HFF-Myc (cell line): ENCODE data around the gene DDX28.
A peak's percentile ranks its signal among the peaks of the same experiment; 100 is the strongest.

Experiments used
- DNase-seq: peaks from one replicate; pipeline ENCODE4 v3.0.0-alpha.2; 2011; ENCODE audit warnings: low read depth; ENCODE audit errors: extremely low read depth
- H3K4me3 ChIP-seq: replicated peaks from 2 replicates; pipeline ENCODE4 v1.5.1; 2011; ENCODE audit warnings: low read depth, mild to moderate bottlenecking, control low read depth, low read length
- TF ChIP-seq, protein P1 (sequence below): IDR thresholded peaks from 2 replicates; pipeline ENCODE4 v1.5.1; 2012; ENCODE audit warnings: mild to moderate bottlenecking, low read depth, low read length, control low read depth; ENCODE audit errors: missing control alignments

The DDX28 gene

DNA sequence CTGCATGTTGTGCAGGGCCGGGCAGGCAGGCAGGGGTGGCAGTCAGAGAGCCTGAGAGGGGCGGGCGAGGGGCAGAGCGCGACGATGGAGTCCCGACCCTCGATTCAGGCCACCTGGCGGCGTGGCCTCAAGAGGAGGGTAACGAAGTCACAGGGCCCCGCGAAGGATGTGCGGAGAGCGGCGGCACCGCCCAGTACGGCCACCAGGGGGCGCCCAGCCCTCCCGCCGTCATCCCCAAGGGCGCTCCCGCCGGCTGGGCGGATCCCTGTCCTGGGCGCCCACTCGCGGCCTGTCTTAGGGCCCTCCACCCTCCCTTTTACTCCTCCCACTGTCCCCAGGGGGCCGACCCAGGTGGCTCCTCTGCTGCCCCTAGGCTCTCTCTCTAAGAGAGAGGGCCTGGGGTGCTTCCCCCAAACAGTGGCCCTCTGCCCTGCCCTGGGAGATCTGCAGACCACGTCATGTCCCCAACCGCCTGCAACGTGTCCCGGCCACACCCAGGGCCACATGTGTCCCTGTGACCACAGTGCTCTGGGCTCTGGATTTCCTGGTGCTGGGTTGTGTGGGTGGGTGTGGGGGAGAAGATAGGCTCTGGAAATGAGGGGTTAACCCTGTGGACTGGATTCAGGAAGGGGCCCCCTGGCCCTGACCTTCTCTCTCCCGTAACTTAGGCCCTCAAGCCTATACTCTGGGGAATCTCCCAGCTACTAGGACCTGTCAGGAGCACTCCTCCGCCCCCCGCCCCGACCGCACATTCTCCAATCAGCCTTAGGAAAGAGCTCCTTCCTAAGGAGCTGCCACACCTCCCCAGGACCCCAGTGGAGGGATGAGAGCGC, 29.6 kb downstream of the DDX28 start:
- DNase-seq, result no peak
- no peak overlapping the region for H3K4me3 ChIP-seq
- TF ChIP-seq, protein P1, sequence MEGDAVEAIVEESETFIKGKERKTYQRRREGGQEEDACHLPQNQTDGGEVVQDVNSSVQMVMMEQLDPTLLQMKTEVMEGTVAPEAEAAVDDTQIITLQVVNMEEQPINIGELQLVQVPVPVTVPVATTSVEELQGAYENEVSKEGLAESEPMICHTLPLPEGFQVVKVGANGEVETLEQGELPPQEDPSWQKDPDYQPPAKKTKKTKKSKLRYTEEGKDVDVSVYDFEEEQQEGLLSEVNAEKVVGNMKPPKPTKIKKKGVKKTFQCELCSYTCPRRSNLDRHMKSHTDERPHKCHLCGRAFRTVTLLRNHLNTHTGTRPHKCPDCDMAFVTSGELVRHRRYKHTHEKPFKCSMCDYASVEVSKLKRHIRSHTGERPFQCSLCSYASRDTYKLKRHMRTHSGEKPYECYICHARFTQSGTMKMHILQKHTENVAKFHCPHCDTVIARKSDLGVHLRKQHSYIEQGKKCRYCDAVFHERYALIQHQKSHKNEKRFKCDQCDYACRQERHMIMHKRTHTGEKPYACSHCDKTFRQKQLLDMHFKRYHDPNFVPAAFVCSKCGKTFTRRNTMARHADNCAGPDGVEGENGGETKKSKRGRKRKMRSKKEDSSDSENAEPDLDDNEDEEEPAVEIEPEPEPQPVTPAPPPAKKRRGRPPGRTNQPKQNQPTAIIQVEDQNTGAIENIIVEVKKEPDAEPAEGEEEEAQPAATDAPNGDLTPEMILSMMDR, result peak; percentile 91

DNA sequence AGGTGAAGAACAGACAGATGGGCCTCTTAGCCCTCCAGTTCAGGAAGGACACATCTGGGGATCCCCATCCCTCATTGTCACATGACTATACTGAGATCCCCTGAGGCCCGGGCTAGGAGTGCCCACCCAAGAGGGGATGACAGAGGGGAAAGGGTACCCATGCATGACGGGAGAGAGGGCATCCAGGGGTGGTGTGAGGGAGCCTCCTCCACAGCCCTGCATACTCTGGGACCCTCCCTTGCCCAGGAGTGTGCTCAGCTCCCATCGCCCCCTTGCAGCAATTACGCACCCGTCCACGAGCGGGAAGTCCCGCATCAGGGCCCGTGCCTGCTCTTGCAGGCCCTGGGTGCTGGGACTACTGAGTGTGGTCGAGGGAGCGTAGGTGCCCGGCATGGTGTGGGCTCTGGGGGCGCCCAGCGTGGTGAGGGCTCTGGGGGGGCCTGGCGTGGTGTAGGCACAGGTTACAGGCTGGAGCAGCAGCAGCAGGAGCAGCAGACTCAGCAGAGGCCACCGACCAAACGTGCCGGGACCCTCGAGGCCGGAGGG, 30.3 kb downstream of the DDX28 start:
- H3K4me3 ChIP-seq, result no peak overlapping the region
- TF ChIP-seq, protein P1, result no peak

DNA sequence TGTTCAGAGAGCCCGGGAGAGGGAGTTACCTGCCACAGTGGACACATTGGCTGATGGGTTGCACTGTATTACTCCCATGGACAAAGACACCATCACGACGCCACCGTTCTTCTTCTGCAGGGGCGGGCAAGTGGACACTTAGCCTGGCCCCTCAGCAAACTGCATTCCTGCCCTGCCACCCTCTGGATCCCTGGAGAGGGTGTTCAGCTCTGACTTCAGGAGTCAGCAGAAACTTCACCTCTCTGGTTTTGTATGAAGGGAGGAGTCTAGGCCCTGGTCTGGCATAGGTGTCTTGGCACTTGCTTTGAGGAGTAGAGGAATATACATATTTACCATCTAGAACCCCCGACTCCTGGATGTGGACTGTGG, 33.0 kb downstream of the DDX28 start:
- no peak for DNase-seq
- TF ChIP-seq, protein P1, result no peak

More for the DNA sequence above, 30.3 kb downstream of the DDX28 start:
- no peak for DNase-seq

DNA sequence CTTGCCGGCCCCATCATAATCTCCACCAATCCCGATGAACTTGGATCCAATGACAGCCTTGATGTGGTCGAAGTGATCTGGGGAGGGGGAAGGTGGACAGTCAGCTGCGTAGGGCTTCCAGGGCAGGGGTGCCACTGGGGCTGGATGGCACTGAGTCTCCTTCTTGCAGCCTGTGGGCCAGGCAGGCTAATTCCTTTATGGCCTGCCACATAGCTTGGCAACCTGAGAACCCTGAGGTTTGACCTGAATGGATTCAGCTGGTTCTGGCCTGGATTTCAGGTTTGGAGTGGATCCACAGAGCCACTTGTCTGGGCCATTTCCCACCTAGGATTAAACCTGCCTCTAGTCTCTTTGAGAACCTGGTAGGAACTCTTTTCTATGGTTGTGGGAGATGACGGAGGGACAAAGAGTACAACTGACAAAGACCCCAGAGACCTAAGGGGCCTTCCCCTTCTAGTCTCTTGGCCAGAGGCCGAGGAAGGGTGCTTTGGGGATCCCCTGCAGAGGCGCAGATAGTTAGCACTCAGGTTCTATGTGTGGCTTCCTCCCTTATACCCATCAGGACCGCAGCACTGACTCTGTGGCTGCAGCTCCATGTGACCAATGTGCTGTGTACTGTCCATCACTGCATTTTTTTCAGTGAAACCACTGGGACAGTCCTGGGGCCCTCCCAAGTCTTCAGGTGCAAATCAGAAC, 33.6 kb downstream of the DDX28 start:
- DNase-seq, result no peak
- H3K4me3 ChIP-seq, result no peak overlapping the region
- TF ChIP-seq, protein P1, result no peak

More for the DNA sequence above, 33.0 kb downstream of the DDX28 start:
- H3K4me3 ChIP-seq, result no peak overlapping the region

DNA sequence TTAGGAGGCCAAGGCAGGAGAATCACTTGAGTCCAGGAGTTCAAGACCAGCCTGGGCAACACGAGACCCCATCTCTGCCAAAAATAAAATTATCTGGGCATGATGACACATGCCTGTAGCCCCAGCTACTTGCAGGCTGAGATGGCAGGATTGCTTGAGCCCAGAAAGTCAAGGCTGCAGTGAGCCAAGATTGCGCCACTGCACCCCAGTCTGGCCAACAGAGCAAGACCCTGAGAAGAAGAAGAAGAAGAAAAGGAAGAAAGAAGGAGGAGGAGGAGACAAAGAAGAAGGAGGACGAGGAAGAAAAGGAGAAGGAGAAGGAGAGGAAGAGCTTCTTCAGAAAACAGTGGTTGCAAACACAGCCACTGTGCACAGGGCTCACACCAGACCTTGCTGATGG, 34.4 kb downstream of the DDX28 start:
- TF ChIP-seq, protein P1, result no peak
- no peak overlapping the region for H3K4me3 ChIP-seq
- no peak for DNase-seq

DNA sequence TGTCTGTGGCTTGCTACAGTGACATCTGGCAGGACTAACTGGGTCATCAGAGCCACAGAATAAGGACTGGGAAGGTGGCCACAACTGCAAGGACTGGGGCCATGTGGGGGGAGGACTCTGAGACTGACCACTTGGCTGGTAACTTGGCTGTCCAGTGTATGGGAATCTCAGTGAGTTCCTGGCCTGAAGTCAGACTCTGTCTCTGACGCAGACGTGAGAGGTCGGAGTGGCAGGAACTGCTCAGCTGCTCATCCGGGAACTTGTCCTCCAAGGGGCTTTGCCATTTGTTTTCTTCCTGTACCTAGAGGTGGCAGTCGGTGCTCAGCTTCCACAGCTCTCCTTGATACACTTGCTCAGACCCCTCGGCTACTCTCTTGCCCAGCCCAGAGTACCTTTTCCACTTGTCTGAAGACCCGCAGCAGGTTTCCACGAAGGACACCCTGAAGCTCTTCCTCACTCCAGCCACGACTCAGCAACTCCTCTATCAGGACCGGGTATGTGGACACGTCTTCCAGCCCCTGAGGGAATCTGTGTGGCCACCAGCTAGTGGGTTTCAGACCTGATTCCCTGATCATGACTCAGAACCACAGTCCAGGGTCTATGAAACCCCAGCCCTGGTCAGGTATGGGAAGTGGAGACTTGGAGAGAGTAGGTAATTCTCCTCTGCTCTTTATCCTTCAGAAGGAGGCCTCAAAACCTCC, 35.4 kb downstream of the DDX28 start:
- H3K4me3 ChIP-seq, result no peak overlapping the region
- no peak for DNase-seq
- TF ChIP-seq, protein P1, result no peak
